Activated CD4-positive, alpha-beta T cell treated with anti-CD3 and anti-CD28 coated beads, Interleukin-2, Interleukin-6, amounts not matched to agents 100 ng/mL and 50 ng/mL, durations not matched to agents 16 hours and 8 hours (primary cell): ENCODE data around the gene POU2F3.

Source experiments
- DNase-seq: peaks from one replicate; pipeline ENCODE4 v3.0.0-alpha.2; 2020

The POU2F3 gene

DNA sequence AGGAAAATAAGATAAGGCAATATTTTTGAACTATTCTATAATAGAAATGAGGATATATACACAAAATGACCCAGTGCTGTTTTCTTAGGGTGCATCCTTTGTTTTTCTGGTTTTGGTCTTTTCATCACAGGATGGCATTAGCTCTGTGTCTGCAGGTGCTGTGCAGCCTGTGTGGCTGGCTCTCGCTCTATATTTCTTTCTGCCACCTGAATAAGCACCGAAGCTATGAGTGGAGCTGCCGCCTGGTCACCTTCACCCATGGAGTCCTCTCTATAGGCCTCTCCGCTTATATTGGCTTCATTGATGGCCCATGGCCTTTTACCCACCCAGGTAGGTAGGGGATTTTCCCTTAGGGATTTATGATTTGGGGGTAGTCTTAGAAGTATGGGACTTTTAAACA is 87.4 kb downstream of the POU2F3 start:
- no peak for DNase-seq

DNA sequence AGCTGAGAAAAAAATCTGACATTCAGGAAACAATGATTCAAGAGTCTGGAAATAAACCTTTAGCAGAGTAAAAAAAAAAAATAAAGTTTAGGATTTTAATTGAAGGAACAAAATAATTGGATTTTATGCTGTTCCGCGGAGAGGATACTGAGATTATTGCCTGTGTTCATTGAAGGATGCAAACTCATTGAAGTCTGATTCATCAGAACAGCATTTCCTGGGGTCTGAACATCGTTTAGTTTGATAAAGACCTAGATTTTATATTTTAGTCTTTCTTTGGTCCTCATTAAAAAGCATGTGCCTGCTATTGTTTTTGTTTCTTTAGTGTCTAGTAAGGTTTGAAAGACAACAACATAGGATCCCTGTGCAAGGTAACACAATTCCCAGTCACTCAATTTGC is 89.6 kb downstream of the POU2F3 start:
- no peak for DNase-seq

DNA sequence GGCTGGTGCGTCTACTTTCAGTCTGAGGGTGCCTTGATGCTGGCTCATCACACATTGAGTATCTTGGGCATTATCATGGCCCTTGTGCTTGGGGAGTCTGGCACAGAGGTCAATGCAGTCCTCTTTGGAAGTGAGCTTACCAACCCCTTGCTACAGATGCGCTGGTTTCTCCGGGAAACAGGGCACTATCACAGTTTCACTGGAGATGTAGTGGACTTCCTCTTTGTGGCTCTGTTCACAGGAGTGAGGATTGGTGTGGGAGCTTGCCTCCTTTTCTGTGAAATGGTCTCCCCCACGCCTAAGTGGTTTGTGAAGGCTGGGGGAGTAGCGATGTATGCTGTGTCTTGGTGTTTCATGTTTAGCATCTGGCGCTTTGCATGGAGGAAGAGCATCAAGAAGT is 90.1 kb downstream of the POU2F3 start:
- no peak for DNase-seq

DNA sequence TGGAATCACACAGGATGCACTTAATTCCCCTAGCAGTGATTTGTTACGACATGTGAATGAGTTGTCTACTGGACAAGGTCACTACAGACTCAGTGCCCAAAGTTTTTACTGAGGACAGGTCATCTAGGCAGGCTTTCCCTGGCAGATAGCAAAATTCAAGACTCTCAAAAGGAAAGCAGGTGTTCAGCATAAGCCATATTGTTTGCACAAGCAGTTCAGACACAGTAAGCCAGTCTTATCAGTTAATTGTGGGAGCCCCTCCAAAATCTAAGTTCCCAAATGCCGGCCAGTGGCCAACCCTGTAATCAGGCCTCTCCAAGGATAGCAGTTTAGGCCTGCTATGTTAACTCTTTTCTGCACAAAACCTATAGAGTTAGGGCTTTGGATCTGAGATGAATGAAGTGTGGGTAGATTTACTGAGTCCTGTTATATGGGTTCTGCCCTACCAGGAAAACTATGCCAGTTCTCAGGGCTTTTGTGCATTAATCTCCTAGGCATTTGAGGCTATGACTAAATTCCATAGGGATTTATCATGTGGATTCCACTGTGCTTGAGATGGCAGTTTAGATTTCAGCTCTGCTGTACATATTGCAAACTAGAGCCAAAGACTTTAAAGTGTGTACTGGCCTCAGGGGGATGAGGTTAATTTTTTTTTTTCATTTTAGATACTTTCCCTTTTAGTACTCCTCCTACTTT is 91.5 kb downstream of the POU2F3 start:
- no peak for DNase-seq

DNA sequence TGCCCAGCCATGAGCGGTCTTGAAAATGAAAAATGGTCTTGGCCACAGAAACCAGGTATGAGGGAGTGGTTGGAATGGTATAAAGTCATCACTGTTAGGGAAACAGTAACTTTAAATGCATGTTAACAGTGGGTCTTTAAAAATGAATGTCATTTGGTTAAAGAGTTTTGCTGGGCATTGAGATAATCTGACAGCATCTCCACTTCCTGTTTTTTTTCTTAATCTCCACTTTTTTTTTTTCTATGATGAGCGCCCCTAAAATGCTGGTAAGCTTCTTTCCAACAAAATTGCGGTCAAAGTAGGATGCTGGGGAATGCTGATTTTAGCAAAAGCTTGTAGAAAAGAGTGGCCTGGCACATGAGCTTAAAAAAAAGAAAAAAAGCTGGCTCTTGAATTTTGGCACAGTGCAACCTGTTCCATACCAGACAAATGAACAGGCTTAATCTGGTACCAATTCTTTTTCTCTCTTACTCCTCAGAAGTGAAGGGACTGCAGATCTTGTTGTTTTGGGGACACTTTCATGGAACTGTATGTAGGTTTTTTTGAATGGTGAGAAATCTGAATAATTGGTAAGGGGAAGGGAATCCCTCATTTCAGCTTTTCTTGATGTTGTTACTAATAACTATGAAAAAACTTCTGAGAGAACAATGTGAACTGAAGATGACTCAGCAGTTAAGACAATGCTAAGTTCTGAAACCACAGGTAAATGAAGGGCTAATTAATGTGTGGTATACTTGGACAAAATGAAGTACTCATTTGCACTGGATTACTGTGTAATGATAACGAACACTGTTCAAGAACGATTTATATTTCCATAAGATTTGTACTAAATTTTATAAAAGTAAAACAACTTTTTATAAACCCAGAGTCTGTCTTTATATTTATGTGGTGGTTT is 93.1 kb downstream of the POU2F3 start:
- DNase-seq: no peak

DNA sequence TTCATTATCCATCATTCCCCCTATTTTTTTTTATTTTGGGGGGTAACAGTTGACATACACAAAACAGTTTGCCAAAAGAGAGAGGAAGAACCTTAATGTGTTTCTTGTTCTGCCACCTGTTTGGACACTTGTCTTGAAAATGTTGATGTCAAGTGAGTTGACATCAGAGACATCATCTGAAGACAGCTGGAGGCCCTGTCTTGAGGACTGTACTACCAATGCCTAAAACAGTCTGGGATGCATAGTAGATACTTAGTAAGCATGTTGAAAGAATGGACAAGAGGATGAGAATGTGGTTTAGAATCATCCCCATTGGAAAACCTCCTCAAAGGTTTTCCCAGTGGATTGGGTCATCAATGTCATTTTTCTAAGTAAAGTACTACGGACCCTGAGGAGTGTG is 93.9 kb downstream of the POU2F3 start:
- DNase-seq: no peak

DNA sequence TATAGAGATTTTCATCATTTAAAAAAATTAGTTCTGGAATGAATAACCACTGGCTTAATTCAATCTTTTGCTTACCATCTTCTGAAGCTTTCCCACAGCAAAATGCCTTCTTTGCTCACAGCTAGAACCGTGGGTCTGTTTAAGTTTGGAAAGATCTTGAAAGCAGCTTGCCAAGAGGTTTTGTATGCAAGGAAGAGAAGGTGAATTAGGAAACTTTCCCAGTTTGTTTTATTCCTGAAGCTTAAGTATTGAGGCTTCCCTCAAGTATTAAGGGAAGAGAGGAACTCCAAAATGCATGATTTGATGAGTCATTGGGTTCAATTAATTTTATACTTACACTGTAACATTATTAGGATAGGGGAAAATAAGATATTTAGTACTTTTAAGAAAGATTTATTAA is 94.4 kb downstream of the POU2F3 start:
- no peak for DNase-seq

DNA sequence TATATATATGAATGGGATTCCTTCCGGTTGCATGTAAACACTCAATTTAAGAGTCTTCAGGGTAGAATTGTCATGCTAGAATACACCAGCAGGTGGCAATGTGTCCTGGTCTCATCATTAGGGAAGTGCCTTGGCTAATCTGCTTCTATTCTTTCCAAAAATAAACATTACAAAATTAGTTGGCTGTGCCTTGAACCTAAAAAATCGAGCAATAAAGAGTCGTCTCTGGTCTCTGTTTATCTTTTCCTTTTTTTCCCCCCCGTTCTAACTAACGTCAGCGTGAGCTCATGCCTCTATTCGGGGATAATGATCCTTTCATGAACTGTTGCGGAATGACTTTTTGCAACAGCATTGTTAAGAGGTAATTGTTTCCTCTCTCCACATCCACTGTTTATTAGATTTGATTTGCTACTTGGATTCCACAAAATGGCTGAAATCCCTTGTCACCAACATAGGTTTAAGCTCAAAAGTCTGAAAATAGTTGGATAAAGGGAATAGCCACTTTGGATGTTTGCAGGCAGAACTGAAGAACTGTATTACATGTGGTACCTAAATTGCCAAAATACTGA is 95.0 kb downstream of the POU2F3 start:
- DNase-seq: peak; percentile 80

DNA sequence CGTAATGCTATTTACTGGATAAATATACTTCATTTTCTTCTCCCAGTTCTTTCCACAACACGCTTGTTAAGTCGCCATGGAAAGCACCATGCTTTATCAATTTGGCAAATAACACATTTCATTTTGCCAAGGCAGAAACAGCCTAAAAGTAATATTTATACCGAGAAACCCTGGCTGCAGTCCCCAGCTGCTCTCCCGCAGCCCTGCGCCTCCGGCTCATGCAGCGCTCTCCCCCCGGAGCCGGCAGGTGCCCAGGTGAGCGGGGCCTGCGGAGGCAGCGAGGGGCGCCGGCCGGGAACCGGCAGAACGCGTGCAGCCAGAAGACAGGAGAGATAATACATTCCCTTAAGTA is 95.6 kb downstream of the POU2F3 start:
- DNase-seq: no peak

DNA sequence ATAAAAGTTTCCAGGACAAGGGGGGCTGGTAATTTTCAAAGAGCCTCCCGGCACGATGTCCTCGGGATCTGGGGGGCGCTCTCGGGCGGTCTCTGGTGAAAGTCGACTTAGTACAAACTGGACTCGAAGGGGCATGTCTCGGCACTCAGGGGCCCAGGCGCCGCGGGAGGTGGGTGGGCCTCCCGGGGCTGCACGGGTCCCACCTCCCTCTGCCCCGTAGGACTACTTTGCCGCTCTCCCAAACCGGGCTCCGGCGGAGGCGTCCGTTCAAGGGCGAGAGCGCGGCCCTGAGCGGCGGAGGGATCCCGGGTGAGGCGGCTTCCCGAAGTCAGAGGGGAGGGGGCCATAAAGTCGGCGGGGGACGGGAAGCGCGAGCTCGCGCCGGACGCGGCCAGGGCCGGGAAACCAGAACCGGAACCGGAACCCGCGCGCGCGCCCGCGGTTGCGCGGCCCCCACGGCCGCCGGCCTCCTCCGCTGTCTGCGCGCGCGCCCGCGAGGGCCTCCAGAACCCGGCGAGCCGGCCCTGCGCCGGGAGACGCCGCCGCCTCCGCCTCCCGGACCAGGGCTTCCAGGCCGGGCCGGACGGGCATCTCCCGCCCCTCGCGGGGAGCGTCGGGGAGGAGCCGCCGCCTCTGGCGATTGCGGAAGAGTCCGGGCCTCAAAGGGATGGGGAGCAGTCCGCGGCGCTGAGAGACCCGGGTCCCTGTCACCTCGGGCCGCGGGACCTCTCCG is 96.1 kb downstream of the POU2F3 start, which contains the start of gene ARHGEF12:
Gene ARHGEF12, plus strand, starts transcription at position 506 of the 733 bp plus-strand sequence. CDS start 831 bp downstream, outside the sequence.
- peak; percentile 90 for DNase-seq

DNA sequence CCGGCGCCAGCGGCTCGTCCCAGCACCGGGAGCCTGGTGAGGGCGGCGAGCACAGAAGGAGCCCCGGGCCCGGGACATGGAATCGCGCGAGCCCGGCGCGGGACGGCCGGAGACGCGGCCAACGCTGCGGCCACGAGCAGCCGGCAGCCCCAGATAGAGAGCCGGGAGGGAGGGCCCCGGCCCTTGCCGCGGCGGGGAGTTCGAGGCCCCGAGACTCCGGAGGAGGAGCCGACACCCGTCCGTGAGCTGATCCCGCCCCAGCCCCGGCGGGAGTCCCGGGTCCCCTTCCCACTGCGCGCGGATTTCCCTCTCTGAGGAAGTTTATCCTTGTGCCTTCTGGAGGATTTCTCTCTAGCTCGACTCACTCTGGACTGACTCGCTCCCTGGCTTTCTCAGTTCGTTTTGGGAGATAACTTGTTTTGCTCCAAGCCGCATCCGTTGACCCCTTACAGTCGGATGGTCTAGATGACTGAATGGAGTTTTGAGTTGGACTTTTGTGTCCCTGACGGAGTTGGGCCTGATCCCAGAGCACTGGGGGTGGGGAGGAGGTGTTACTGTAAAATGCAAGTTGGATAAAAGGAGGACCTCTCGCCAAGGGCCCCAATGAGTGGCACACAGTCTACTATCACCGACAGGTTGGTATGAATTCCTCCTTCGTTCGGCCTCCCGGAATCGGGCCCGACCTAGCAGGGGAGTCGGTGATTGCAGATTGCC is 96.9 kb downstream of the POU2F3 start:
- peak; percentile 44 for DNase-seq

DNA sequence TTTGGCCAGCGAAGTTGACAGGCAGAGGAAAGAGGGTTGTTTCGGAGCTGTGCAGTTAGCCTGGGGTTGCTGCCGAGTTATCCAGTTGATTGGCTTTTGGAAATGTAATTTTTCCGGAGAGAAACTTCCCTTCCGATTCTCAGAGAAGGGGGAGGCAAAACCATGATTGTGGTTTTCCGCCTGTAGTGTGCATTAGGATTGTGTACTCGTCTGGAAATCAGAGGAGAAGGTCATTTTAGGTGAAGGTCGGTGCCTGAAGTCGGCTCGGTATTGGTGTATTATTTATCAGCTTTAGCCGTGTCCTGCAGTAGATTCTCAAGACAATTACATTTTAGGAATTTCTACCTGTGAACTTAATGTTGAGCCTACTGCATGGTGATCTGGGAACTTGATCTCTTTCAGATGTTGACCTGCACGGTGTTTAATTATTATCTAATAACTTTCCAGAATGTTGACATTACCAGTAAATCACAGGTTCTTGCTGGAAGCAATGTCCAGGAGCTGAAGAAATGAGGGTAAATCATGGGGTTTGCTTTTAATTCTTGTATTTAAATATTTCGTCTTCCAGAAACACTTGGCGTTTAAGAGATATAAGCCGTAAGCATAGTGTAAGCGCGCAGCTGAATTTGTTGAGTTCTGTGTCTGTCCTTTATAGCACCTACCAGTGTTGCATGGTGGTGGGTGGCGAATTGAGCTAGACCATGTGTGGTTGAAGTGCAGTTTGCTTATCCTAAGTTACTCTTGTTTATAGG is 97.6 kb downstream of the POU2F3 start:
- no peak for DNase-seq

DNA sequence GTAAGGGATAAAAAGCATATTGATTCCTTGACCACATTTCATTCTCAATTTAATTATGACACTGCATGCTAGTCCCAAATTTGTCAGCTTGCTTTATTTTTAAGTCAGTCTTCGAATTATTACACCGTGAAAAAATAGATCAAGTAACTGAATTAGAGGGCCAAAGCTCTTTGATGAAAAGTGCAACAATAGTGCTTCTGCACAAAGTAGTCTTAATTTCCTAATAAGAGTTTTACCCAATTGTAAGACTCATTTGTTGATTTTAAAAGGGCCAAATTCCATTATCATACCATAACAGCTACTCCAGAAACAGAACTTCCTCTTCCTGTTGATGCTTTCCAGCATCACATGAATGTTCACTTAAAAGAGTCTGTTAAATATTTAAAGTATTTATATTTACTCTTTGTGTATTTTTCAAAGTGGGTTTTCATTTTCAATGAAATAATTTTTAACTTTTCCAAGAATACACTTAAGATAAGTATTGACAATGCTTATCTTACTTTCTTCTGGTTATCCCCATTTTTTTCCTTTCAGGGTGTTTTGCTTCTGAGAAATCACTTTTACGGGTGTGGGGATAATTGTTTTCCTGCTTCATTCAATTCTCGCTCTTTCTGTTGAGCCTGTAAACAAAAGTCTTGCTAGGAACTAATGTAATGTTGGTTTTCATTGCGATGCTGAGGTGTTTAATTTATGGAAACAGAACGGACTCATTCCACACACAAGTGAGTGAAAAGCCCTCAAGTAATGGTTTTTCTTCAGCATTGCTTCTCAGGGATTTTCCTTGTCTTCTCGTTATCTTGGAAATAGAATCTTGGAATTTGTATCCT is 98.4 kb downstream of the POU2F3 start:
- DNase-seq: no peak

DNA sequence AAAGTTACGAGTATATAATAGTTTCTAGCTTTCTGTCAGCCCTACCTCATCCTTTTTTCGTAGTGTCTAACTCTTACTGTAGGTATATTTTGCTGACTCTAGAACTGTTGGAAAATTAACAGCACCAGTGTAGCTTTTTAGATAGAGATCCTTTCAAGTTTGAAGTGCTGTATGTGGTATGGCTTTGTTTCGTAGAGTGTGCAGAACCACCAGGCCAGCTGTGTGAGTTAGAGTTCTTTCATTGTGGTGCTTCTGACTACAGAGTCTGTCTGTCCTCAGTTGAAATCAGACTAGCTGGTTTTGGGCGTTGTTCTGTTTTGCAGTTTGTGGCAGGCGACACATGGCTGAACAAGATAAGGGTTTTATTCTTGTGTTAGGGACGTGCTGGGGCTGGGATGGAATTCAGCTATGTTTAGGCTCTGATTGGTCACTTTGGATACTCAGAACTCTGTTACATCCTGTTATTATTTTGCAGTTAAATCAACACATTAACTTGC is 99.5 kb downstream of the POU2F3 start:
- DNase-seq: no peak

DNA sequence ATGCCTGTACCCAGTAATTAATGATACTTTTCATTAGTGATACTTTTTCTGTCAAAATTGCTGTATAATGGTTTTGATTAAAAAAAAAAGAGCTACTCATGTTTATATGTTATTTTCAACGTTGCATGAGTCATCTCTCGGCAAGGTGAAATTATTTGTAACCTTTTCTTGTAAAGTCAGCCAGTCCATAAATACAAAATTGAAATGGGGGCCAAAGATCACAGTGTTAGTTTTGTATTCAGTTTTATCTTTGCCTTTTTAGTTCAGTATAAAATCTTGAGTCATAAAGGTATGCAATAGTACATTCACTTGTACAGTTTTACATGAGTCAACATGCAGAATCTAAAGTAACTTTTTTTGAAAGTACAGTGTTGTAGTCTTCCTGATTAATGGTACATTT is 100.6 kb downstream of the POU2F3 start:
- DNase-seq: no peak

DNA sequence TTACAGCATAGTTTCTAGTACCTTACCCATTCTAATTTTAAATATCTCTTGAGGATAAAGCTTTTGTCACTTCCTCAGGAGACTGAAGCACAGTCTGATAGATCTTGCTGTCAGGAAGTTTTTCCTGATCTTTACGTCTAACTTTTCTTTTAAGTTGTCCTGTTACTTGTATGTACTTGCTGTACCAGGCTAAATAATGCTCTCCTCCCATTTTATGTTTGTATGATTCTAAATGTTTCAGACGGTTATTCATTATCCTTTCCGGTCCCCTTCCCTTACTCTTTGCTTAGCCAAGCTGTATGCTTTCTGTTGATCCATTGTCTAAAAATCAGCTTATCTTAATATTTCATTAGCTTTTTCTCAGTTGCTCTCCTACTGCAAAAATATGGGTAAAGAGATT is 102.3 kb downstream of the POU2F3 start:
- no peak for DNase-seq

DNA sequence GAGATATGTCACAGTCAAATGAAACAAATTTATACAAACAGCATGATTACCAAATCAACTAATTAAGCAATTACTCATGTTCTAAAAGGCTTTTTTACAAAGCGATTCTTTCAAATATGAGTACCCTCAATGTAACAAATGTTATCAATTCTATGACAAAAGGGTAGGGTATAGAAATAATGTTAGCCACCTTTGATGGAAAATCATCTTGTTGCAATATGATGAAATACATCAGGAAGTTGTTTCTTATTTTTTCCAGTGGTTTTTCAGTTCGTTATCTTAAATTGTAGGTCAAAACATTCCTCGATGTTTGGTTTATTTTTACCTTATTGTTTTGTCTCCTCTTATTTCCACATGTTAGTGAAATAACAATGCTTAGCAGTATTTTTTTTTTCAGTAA is 102.7 kb downstream of the POU2F3 start:
- no peak for DNase-seq

DNA sequence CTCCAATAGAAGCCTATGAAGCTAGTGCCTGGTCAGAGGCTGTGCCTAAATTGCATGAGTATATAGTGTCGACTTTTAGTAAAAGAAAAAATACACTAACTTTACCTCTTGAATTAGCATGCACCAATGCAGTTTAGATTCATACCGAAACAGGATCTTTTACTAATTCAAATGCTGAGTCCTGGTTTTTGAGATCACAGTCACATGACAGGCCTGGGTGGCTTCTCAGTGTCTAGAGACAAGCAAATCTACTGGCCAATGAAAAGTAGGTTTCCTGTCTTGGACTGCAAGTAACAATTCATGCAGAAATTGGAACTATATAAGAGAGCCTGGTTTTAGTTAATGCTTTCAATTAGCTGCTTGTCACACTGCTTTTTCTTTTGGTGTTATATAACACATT is 103.5 kb downstream of the POU2F3 start:
- DNase-seq: peak; percentile 55

DNA sequence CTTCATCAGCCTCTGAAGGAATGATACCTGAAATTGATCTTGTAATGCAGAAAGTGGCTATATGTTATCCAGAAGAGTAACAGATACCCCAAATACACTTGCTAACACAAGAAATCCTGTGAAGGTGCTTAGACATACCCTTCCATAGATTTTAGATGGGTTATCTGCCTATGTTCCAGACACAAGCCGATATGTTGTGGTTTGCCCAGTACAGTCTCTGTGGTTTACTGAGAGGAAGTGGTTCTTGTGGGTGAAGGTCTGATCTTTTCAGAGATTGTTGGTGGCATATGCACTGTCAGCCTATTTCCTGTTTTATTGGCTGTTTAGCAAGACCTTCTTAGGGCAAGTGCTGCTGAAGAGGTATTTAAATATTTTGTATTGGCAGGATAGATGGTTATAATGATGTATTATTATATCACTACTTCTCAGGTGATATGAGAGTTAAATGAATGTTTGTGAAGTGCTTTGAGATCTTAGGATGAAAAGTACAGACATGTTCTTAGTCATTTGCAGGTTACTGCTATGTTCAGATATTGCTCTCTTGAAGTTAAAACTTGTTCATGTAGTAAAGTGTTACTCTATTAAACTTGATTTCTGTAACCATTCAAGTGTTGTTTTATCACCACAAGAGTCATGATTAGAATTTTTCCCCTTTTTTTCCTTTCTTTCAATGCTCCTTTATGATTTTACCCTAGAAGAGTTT is 104.5 kb downstream of the POU2F3 start:
- DNase-seq: peak; percentile 89

DNA sequence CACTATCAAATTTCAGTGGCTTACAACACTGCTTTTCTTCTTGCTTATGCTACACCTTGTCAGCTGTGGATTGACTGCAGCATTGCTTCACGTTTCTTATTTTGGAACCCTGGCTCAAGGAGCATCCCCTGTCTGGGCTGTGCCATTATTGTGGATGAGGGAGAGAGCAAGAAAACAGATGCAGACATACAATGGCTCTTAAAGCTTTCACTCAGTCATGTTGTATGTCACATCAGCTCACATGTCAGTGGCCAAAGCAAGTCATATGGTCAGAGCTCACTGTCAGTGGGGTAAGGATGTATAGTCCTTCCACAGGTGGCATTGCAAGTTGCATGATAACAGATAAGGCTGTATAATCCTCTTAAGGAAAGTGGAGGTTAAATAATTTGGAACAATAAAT is 106.3 kb downstream of the POU2F3 start:
- DNase-seq: no peak
